Measurements from ENCODE around the gene PZP.

Gene PZP

DNA sequence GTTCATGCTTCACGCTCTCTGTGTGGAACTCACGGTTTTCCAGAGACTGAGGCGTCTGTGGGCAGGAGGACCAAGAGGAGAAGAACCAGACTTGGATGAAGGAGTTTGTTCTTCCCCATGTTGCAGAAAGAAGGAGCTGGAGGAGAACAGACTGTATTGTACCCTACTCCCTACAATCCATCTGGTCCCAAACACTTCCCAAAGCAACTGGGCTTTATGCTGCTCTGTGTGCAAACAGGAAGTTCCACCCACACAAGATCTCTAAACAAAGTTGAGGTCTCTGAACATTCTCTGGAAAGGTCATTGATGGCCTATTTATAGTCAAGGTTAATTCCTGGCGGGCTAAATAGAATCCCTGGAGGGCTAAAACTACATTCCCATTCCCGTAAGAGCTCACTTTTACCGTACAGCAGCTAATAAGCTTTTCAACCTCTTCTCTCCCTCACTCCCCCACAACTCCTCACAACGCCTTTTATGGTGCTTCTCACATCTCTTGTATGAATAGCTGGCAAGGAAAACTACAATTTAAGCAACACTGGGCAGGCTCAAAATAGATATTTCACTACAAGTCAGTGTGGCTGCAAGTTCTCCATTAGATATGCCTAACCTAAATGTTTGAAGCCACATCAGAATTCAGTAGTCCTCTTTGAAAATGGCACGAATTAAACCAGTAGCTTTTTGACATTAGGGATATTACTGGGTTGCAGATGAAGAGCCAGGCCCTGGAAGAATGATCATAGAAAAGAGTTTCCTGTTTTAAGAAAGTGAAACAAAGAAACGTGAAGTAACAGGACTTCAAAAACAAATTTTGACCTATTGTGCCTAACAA is 92.2 kb downstream of the PZP start, which contains the start of gene A2M:
Gene A2M, minus strand, starts transcription at position 189 of the 829 bp plus-strand sequence. Its CDS starts 70 bp downstream, at position 119.
- TF ChIP-seq MYC (IDR thresholded peaks at IDR 0.05; ENCODE audit: low read depth, low read length) (no peak), POLR2A (IDR thresholded peaks at IDR 0.05; ENCODE audit: extremely low read depth, insufficient read length) (no peak)
- TF ChIP-seq, protein P1, sequence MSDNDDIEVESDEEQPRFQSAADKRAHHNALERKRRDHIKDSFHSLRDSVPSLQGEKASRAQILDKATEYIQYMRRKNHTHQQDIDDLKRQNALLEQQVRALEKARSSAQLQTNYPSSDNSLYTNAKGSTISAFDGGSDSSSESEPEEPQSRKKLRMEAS (IDR thresholded peaks at IDR 0.05; ENCODE audit: low read depth, low read length), result no peak
- TF ChIP-seq, protein P2, sequence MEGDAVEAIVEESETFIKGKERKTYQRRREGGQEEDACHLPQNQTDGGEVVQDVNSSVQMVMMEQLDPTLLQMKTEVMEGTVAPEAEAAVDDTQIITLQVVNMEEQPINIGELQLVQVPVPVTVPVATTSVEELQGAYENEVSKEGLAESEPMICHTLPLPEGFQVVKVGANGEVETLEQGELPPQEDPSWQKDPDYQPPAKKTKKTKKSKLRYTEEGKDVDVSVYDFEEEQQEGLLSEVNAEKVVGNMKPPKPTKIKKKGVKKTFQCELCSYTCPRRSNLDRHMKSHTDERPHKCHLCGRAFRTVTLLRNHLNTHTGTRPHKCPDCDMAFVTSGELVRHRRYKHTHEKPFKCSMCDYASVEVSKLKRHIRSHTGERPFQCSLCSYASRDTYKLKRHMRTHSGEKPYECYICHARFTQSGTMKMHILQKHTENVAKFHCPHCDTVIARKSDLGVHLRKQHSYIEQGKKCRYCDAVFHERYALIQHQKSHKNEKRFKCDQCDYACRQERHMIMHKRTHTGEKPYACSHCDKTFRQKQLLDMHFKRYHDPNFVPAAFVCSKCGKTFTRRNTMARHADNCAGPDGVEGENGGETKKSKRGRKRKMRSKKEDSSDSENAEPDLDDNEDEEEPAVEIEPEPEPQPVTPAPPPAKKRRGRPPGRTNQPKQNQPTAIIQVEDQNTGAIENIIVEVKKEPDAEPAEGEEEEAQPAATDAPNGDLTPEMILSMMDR (IDR thresholded peaks at IDR 0.05; ENCODE audit: low read depth, low read length), result no peak
- H3K4me3 ChIP-seq (ENCODE audit: low read depth, low read length), result no peak within 1 kb of the TSS
- no peak for DNase-seq (ENCODE audit: low read depth)

DNA sequence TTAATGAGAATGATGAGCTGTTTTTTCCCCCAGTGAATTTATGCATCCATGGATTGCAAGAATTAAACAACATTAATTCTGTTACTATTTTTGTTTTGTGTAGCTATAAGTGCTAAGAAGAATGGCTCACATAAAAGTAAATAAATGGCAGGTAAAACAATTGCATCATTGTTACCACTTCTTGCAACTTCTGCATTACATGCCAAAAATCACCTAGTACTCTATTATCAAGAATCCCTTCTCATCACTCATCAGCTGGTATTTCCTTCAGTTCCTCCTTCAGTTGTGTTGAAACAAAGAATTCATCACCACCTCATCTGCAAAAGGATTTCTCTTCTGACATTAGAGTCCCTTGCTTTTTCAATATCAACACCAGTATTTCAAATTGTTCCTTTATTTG is 93.2 kb downstream of the PZP start:
- H3K4me3 ChIP-seq (ENCODE audit: low read depth, low read length), result no peak overlapping the region
- TF ChIP-seq, protein P2 (IDR thresholded peaks at IDR 0.05; ENCODE audit: low read depth, low read length), result no peak
- TF ChIP-seq MYC (IDR thresholded peaks at IDR 0.05; ENCODE audit: low read depth, low read length), result no peak
- TF ChIP-seq POLR2A (IDR thresholded peaks at IDR 0.05; ENCODE audit: extremely low read depth, insufficient read length), result no peak
- TF ChIP-seq, protein P1 (IDR thresholded peaks at IDR 0.05; ENCODE audit: low read depth, low read length), result no peak
- DNase-seq (ENCODE audit: low read depth), result no peak

DNA sequence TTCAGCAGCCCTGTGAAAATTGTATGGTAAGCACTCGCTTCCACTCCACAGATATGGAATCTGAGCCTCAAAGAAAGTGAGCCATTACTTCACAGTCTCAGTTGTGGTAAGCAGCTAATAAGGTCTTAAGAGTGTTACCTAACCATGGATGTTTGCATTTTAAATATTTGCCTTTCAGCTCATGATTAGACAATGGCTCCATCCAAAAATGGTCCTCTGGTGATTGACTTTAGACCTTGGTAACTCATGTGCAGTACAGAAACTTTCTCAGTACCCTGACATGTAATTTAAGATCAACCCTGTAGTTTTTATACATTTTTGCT is 94.2 kb downstream of the PZP start:
- TF ChIP-seq, protein P1 (IDR thresholded peaks at IDR 0.05; ENCODE audit: low read depth, low read length), result no peak
- TF ChIP-seq POLR2A (IDR thresholded peaks at IDR 0.05; ENCODE audit: extremely low read depth, insufficient read length), result no peak
- TF ChIP-seq, protein P2 (IDR thresholded peaks at IDR 0.05; ENCODE audit: low read depth, low read length), result no peak
- no peak overlapping the region for H3K4me3 ChIP-seq (ENCODE audit: low read depth, low read length)

DNA sequence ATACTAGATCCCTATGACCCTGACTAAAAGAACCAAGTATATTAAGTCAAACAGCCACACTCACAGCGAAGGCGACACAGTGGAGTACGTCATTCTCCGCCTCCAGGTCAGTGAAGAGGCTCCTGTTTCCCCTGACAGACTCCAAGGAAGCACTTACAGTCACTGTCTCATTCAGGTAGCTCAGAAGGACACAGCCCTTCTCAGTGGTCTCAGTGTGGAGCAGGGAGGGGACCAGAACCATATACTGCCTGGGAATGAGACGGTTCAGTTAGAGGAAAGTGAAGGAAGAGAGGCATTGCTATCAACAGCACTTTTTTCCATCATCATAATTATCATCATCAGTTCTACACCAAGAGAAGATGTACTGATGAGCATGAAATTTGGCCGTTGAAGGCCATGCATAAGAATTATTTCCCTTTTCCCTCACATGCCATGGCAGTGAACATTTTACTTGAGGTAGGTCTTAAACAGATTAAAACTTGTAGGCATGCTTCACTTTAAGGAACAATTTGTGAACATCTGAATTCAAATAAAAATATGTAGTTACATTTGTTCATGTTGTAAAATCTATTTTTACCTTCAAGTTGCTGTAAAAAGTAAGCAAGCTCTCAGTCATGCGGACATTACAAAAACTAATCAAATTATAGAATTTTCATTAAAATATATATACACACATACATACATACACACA is 94.8 kb downstream of the PZP start:
- TF ChIP-seq, protein P1 (IDR thresholded peaks at IDR 0.05; ENCODE audit: low read depth, low read length), result no peak
- no peak for TF ChIP-seq POLR2A (IDR thresholded peaks at IDR 0.05; ENCODE audit: extremely low read depth, insufficient read length)
- no peak for TF ChIP-seq MYC (IDR thresholded peaks at IDR 0.05; ENCODE audit: low read depth, low read length)
- TF ChIP-seq, protein P2 (IDR thresholded peaks at IDR 0.05; ENCODE audit: low read depth, low read length), result no peak
- no peak for DNase-seq (ENCODE audit: low read depth)
- H3K4me3 ChIP-seq (ENCODE audit: low read depth, low read length), result no peak overlapping the region

More for the DNA sequence above, 94.2 kb downstream of the PZP start:
- DNase-seq (ENCODE audit: low read depth), result no peak

DNA sequence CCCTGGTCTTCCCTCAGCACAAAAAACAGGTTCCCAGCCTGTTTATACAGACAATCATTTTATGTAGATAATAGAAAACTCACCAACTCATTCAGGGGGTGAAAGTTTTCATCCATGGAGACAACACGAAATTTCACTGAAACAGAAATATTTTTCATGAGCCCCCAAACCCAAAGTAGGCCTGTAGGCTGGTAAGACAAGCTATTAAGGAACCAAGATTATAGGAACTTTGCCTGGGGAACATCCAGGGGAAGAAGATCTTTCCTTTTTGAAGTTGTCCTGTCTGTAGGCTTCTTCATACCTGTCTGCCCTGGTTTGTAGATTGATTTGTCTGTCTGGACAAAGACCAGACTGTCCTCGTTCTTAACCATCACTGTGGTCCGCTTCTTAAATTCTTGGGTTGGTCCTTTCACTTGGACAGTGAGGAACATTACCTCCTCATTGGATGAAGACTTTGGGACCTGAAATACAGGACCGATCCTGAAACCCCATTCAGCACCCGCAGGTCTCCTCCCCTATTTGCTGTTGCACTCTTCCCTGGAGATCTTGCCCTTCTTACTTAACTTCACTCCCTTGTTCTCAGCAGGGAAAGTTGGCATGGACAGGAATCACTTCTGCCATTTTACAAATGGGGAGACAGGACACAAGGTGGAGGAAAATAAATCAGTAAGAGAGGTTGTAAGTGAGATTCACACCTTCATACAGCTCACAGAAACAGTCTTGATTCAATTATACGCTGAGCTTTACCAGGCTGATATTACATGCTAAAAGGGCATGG is 95.9 kb downstream of the PZP start:
- DNase-seq (ENCODE audit: low read depth), result no peak
- H3K4me3 ChIP-seq (ENCODE audit: low read depth, low read length), result no peak overlapping the region
- no peak for TF ChIP-seq POLR2A (IDR thresholded peaks at IDR 0.05; ENCODE audit: extremely low read depth, insufficient read length)
- TF ChIP-seq, protein P1 (IDR thresholded peaks at IDR 0.05; ENCODE audit: low read depth, low read length), result no peak
- TF ChIP-seq, protein P2 (IDR thresholded peaks at IDR 0.05; ENCODE audit: low read depth, low read length), result no peak
- no peak for TF ChIP-seq MYC (IDR thresholded peaks at IDR 0.05; ENCODE audit: low read depth, low read length)
